ENCODE data around the gene PLA2G6. TPM values are rescaled to one million over a fixed set of nuclear protein-coding genes. Genes with fewer than 3 reads are reported as not detected.
"Not testable (repeated sequence)": the region's sequence is repeated elsewhere in the genome, so short reads cannot be mapped to it uniquely, and the experiment has no call there.

Gene PLA2G6
- total RNA-seq, 2 donors from 2014 or later, result 36.6 to 90.7 TPM

DNA sequence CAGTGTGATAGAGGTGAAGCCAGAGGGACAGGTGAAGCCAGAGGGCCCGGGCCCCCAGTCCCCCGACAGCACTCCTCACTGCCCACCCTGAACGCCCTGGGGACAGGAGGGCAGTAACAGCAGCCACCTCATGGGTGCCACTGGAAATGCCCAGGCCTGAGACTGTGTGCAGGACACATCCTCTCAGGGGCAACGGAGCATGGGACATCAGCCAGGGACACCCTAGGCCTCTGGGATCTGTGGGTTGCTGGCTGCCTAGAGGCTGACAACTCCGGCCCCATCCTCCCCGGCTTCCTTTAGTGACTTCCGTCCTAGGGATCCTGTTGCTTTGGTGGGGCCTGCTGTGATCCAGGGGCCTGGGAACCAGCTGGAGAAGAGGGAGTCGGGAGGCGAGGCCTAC is 53.8 kb downstream of the PLA2G6 start:
- H3K27me3 Mint-ChIP-seq, result no peaks in the 10 kb centered on the region
- H3K4me3 Mint-ChIP-seq, result no peak overlapping the region
- no peak for ATAC-seq (replicated peaks)
- H3K27ac Mint-ChIP-seq, result no peak overlapping the region
- H3K9me3 Mint-ChIP-seq, result no peaks in the 10 kb centered on the region
- peaks cover 3% of the 10 kb centered on the region for H3K4me1 Mint-ChIP-seq
- H3K36me3 Mint-ChIP-seq (ENCODE audit: low read depth), result peaks cover 16% of the 10 kb centered on the region

DNA sequence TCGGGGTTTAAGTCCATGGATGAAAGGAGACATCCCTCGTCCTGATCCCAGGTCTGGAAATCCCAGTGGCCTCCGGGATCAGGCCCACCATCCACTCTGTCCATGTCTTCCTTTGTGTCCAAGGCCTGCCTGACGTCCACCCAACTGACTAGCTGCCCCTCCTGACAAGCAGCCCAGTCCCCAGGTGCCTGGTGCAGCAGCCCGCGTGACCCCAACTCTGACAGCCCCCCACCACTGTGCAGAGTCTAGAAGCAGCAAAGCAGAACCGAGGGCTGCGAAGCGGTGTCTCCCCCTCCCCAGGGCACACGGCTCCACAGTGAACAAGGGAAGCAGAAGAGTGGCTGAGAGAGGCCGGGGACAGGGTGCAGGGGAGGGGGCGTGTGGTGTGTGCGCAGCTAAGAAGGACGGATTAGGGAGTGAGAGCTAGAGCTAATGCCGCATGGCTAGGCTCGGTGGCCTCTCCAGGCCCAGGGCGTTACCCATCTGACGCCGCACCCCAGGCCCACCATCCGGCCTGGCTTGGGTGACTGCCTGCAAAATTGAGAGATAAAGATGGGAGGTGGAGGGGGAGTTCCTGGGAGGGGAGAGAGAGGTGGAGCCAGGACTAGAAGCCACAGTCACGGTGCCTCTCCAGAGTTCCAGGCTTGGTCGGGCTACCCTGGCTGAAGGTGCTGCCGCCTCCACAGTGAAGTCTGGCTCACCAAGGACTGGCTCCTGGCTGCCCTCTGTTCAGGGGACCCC is 54.5 kb downstream of the PLA2G6 start:
- no peak for ATAC-seq (replicated peaks)
- Mint-ChIP-seq H3K4me3 (no peak overlapping the region), H3K36me3 (ENCODE audit: low read depth) (peaks cover 11% of the 10 kb centered on the region), H3K4me1 (peaks cover 3% of the 10 kb centered on the region), H3K9me3 (no peaks in the 10 kb centered on the region), H3K27ac (no peak overlapping the region), H3K27me3 (no peaks in the 10 kb centered on the region)

DNA sequence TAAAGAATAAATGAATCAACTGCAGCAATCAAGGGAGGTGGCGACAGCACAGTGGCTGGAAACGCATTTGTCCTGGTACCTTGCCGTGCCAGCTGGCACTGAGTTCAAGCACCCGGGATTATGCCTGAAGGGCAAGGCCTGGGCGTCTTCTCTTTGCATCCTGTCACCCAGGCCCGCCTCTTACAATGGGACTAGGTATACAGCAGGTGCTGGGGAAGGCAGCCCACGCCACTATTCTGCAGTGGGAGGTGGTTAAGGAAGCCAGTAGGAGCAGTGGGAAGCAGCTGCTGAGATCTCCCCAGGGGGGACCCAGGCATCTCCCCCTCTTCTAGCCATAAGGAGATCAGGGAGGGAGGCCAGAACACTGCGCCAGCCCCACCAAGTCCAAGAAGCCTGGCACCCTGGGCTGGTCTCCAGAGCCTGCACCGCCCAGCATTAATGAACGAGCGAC is 55.9 kb downstream of the PLA2G6 start:
- H3K27me3 Mint-ChIP-seq, result no peaks in the 10 kb centered on the region

DNA sequence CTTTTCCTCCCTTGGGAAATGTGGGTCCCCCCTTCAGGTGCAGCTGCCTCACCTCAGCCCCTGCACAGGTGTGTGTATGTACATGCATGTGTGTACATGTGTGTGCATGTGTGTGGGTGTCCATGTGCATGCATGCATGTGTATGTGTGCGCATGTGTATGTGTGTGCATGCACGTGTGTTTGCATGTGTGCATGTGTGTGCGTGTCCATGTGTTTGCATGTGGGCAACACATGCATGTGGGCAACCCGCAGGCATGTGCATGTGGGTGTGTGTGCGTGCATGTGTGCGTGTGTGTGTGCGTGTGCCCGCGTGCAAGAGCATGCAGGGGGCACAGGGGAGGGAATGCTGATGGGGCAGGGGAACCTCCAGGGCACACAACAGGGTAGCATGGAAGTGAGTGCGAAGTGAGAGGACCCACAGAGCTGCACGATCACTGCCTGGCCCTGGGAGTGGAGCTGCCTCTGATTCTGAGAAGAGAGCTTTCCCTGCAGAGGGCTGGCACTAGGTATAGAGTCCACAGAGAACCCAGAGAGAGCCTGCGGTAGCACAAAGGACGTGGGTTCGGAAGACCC is 56.5 kb downstream of the PLA2G6 start:
- no peak for ATAC-seq (replicated peaks)
- peaks cover 8% of the 10 kb centered on the region for H3K36me3 Mint-ChIP-seq (ENCODE audit: low read depth)
- H3K4me1 Mint-ChIP-seq, result peaks cover 3% of the 10 kb centered on the region
- no peaks in the 10 kb centered on the region for H3K27me3 Mint-ChIP-seq
- no peak overlapping the region for H3K27ac Mint-ChIP-seq
- no peak overlapping the region for H3K4me3 Mint-ChIP-seq
- H3K9me3 Mint-ChIP-seq, result no peaks in the 10 kb centered on the region

More for the DNA sequence above, 55.9 kb downstream of the PLA2G6 start:
- Mint-ChIP-seq H3K36me3 (ENCODE audit: low read depth) (peaks cover 8% of the 10 kb centered on the region), H3K9me3 (no peaks in the 10 kb centered on the region), H3K27ac (no peak overlapping the region), H3K4me3 (no peak overlapping the region), H3K4me1 (peaks cover 3% of the 10 kb centered on the region)
- no peak for ATAC-seq (replicated peaks)

DNA sequence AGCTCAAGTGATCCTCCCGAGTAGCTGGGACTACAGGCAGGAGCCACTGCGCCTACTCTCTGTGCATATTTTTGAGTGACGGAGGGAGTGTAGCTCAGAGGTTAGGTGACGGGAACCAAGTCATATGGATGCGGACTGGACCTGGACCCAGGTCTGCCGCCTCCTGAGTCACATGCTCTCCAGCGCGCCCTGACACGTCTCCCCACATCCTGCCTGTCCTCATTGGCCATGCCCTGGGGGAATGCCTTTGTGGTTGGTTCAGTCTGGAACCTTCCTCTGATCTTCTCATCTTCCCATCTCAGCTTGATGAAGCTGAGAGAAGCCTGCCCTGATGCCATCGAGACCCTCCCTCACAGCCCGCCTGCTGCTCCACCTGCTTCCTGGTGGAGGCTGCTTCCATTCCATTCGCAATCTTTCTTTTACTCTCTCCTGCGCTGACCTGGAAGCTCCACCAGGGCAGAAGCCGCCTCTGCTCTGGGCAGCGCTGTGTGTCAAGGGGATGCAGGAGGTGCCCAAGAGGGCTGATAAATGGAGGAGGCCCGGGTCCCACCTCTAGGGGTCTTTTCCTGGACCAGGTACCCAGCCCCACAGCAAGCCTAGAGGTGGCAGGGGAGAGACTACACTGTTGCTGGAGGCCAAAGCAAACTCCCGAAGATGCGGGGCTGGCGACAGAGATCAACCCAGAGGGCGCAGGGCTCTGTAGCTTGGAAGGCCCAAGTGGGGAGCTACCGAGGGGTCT is 57.2 kb downstream of the PLA2G6 start:
- H3K9me3 Mint-ChIP-seq, result no peaks in the 10 kb centered on the region
- H3K4me1 Mint-ChIP-seq, result peaks cover 3% of the 10 kb centered on the region
- ATAC-seq (replicated peaks), result peak; percentile 44
- H3K4me3 Mint-ChIP-seq, result no peak overlapping the region
- peaks cover 8% of the 10 kb centered on the region for H3K36me3 Mint-ChIP-seq (ENCODE audit: low read depth)
- H3K27ac Mint-ChIP-seq, result no peak overlapping the region
- H3K27me3 Mint-ChIP-seq, result no peaks in the 10 kb centered on the region

DNA sequence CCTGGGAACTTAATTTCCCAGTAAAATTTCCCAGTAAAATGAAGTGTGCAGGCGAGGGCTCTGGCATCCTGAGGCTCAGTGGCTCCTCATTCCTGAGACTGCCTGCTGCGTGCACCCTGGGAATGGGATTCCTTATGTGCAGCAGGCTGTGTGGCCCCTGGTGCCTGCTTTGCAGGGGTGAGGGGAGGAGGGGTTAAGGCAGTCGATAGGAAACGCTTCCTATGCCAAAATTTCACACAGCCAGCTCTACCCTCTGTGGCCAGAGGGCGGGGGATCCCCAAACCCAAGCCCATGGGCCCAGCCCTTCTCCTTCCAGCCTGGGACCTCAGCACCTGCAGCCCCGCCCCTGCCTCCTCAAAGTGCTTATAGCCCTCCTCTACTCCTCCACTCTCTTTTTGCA is 59.0 kb downstream of the PLA2G6 start:
- no peak for ATAC-seq (replicated peaks)
- H3K4me3 Mint-ChIP-seq, result no peak overlapping the region
- no peaks in the 10 kb centered on the region for H3K9me3 Mint-ChIP-seq
- peaks cover 8% of the 10 kb centered on the region for H3K36me3 Mint-ChIP-seq (ENCODE audit: low read depth)
- no peaks in the 10 kb centered on the region for H3K27me3 Mint-ChIP-seq
- no peak overlapping the region for H3K27ac Mint-ChIP-seq
- H3K4me1 Mint-ChIP-seq, result peaks cover 3% of the 10 kb centered on the region

DNA sequence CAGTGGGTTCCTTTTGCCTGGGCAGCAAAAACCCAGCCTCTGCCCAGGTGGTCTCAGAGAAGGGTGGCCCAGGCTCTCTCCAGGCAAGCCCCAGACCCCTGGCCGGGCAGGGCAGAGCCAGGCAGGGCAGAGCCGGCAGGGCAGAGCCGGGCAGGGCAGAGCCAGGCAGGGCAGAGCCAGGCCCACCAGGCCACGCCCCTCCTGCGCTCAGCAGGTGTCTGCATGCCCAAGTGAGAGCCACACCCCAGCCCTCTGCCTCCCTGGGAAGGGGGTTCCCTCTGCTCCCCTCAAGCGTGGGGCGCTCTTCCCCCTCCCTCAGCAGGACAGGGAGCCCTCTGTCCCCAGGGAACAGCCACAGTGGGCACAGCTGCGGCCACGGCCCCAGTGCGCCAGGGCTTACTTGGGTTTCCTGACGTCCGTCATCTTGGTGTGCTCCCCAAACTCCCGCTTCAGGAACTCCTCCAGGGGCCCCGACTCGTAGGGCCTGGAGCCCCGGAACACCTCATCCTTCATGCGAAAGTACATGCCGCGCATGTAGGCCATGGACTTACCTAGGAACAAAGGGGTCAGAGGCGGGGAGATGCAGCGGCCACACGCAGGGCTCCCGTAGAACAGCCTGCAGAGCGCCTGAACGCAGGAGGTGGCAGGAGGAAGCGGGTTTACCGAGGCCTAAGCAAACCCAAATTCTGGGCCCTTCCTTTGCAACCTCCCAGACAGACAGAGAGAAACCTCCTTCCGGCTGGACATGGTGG is 61.1 kb downstream of the PLA2G6 start:
- no peak for ATAC-seq (replicated peaks)
- Mint-ChIP-seq H3K27ac (no peak overlapping the region), H3K4me3 (no peak overlapping the region), H3K9me3 (no peaks in the 10 kb centered on the region), H3K36me3 (ENCODE audit: low read depth) (no peaks in the 10 kb centered on the region), H3K4me1 (peaks cover 3% of the 10 kb centered on the region), H3K27me3 (no peaks in the 10 kb centered on the region)

DNA sequence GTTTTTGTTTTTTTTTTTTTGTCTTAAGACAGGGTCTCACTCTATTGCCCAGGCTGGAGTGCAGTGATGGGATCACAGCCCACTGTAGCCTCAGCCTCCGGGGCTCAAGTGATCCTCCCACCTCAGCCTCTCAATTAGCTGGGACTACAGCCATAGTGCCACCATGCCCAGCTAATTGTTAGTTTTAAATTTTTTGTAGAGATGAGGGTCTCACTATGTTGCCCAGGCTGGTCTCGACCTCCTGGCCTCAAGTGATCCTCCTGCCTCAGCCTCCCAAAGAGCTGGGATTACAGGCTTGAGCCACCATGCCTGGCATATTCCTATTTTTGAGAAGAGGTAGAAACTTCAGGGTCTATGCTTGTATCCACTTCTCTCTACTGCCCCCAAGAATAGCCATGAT is 62.9 kb downstream of the PLA2G6 start:
- not testable (repeated sequence) for H3K4me1 Mint-ChIP-seq; H3K27me3 Mint-ChIP-seq; ATAC-seq (replicated peaks); H3K9me3 Mint-ChIP-seq; H3K4me3 Mint-ChIP-seq; H3K36me3 Mint-ChIP-seq (ENCODE audit: low read depth); H3K27ac Mint-ChIP-seq

DNA sequence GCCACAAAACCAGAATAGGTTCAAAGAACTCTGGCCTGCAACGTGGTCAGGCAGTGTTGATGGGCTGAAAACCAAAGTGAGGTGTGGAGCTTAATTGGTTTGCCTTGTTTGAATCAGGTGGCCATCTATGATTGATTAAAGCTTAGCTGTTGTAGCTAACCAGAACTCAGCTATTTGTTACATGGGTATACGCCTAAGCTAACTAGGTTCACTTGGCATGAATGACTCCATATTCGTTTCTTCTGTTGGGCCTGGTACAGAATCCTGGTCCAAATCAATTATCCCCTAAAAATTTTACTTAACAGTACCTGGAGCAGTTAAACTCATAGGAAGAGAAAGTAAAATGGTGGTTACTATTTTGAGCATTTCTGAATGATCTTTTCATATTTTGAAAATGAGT is 63.4 kb downstream of the PLA2G6 start:
- Mint-ChIP-seq H3K36me3 (ENCODE audit: low read depth) (peaks cover 6% of the 10 kb centered on the region), H3K4me1 (peaks cover 5% of the 10 kb centered on the region), H3K4me3 (no peak overlapping the region), H3K9me3 (no peaks in the 10 kb centered on the region), H3K27ac (no peak overlapping the region), H3K27me3 (no peaks in the 10 kb centered on the region)
- no peak for ATAC-seq (replicated peaks)

DNA sequence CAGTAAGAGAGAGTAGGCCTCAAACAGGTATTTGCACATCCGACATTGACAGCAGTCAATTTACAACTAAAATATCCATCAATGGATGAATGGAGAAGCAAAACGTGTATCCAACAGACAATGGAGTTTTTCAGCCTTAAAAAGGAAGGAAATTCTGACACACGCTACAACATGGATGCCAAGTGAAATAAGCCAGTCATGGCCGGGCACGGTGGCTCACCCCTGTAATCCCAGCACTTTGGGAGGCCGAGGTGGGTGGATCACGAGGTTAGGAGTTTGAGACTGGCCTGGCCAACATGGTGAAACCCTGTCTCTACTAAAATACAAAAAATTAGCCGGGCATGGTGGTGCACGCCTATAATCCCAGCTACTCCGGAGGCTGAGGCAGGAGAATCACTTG is 64.1 kb downstream of the PLA2G6 start:
- not testable (repeated sequence) for H3K36me3 Mint-ChIP-seq (ENCODE audit: low read depth); H3K4me3 Mint-ChIP-seq; H3K4me1 Mint-ChIP-seq; H3K27ac Mint-ChIP-seq; ATAC-seq (replicated peaks); H3K9me3 Mint-ChIP-seq; H3K27me3 Mint-ChIP-seq

DNA sequence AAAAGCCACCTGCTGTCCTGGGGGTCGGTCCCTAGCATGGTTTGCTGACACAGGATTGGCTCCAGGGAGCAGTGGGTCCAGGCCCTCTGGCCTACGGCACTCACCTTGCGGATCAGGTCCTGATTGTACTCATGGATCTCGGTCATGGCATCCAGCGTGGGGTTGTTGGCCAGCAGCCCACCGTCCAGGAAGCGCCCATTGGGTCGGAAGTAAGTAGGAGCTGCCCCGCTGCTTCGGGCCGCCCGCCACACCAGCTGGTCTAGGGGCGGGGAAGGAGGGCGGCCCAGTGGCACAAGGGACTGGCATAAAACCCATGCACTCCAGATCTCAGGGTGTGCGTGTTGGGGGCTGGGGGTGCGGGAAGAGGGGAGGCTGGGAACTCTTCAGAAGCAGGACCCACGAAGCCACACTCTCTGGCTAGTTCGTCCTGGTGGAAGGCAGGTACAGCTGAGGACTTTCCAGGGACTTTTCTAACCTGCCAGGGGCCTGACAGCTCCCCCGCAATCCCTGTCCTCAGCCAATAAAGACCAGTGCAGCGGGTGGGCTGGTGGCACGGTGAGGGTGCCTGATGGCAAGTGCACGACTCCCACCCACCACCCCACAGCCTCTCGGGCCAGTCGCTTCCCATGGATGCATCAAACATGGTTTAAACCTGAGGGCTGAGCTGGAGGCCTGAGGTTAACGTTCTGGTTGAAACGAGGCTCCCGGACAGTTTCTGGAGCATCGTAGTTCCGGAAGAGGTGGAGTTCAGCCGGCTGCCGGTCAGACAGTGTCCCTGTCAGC is 66.0 kb downstream of the PLA2G6 start:
- no peak overlapping the region for H3K27ac Mint-ChIP-seq
- peaks cover 6% of the 10 kb centered on the region for H3K36me3 Mint-ChIP-seq (ENCODE audit: low read depth)
- H3K4me3 Mint-ChIP-seq, result no peak overlapping the region
- no peaks in the 10 kb centered on the region for H3K9me3 Mint-ChIP-seq
- ATAC-seq (replicated peaks), result no peak
- peaks cover 5% of the 10 kb centered on the region for H3K4me1 Mint-ChIP-seq
- no peaks in the 10 kb centered on the region for H3K27me3 Mint-ChIP-seq

DNA sequence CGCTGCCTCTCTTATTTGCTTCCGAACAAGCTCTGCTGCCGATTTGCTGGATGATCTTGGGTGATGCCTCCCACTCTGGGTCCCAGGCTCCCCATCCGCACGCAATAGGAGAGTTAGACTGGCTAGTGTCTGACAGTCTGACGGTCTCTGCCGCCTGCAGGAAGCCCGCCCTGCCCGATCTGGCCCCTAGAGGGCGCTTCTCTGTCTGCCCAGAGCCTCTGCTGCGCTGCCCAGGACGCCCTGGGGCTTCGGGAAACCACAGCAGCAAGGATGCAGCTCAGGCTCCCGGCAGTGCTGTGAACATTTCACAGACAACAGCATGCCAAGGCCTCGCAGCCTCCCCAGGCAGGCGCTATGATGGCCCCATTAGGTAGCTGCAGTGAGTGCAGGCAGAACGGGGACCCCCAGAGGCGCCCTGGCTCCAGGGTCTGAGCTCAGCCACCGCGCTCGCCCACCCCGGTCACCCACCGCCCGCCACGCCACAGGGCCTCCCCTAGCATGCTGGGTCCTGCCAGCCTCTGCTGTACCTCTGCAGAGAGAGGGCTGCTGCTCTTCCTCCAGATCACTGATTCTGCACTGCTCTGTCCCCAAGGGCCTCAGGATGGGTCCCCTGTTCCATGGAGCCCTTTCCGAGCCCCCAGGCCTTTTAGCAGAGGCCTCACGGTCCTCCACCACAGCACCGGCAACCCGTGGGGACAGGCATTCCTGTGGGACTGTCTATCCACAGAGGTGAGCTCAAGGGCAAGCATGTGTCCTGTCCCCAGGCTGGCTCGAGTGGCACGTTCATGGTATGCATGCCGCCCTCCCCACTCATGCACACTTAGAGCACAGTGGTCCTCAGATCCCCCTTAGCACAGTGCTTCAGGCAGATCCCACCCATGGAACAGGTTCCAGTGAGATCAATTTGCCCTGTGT is 66.9 kb downstream of the PLA2G6 start:
- H3K4me3 Mint-ChIP-seq, result no peak overlapping the region
- H3K27me3 Mint-ChIP-seq, result no peaks in the 10 kb centered on the region
- ATAC-seq (replicated peaks), result peak; percentile 93
- H3K9me3 Mint-ChIP-seq, result no peaks in the 10 kb centered on the region
- peaks cover 5% of the 10 kb centered on the region for H3K4me1 Mint-ChIP-seq
- peaks cover 6% of the 10 kb centered on the region for H3K36me3 Mint-ChIP-seq (ENCODE audit: low read depth)
- H3K27ac Mint-ChIP-seq, result no peak overlapping the region

DNA sequence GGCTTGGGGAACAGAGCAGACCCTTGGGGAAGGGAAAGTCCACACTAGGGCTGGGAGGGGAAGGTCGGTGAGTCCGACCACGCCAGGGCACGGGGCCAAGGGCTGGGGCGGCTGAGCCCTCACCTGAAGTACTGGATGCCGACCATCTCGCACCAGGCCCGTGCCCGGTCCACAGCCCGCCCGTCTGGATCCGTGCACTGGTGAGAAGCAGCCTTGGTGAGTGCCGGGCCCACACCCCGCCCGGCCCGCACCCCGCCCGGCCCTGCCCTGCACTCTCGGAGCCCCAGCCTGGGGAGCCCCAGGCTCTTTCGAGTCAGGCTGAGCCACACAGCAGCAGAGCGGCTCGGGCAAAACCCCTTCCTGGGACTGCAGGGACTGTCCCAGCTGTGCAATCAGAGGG is 69.2 kb downstream of the PLA2G6 start:
- Mint-ChIP-seq H3K4me1 (peaks cover 5% of the 10 kb centered on the region), H3K9me3 (no peaks in the 10 kb centered on the region), H3K4me3 (no peak overlapping the region), H3K27me3 (no peaks in the 10 kb centered on the region), H3K27ac (no peak overlapping the region), H3K36me3 (ENCODE audit: low read depth) (peaks cover 6% of the 10 kb centered on the region)
- no peak for ATAC-seq (replicated peaks)

Measured in activated T-helper 17 cell treated with anti-CD3 and anti-CD28 coated beads, Interleukin-2, amount 50 U/mL, for 72 hours (primary cell).